Measurements from ENCODE around the gene SLC38A4.

The SLC38A4 gene

DNA sequence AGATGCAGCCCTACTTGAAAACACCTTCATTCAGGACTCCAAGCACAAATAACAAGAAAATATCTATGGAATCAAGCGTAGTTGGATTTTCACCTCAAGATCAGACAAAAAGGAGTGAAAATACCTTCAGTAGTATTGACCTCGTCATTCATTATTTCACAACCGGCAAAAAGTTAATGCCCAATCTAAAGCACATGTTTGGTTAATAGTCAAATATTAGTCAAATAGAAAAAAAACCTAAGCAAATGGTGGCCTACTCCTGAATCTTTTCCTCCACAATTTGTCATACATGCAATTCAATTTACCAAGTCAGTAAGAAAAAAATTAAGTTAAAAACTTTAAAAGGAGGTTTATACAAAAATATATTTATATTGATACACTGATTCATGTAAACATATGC, 50.0 kb downstream of the SLC38A4 start:
- Histone ChIP-seq H3K9me2 (replicated peaks; ENCODE audit: low read depth, low read length) (no peaks in the 10 kb centered on the region), H2AFZ (ENCODE audit: low read length) (no peak overlapping the region), H3K4me1 (ENCODE audit: insufficient read depth, low read length, poor library complexity, severe bottlenecking) (peaks cover 7% of the 10 kb centered on the region), H4K20me1 (ENCODE audit: insufficient read depth, low read length, poor library complexity, severe bottlenecking) (no peaks in the 10 kb centered on the region), H3K4me3 (ENCODE audit: low read length, poor library complexity, severe bottlenecking) (no peak overlapping the region), H3K27me3 (ENCODE audit: insufficient read depth, low read length, poor library complexity, severe bottlenecking) (no peaks in the 10 kb centered on the region), H3K9me3 (ENCODE audit: insufficient read depth, low read depth, low read length) (no peaks in the 10 kb centered on the region), H3K4me2 (ENCODE audit: low read depth, low read length, poor library complexity, severe bottlenecking) (no peak overlapping the region), H3F3A (ENCODE audit: low read depth) (no peaks in the 10 kb centered on the region), H3K79me2 (ENCODE audit: insufficient read depth, low read length) (no peaks in the 10 kb centered on the region), H3K36me3 (ENCODE audit: insufficient read depth, low read length) (no peaks in the 10 kb centered on the region), H3K9ac (ENCODE audit: low read depth, low read length, poor library complexity, severe bottlenecking) (no peak overlapping the region)
- TF ChIP-seq CTCF (conservative IDR thresholded peaks at IDR 0.05; ENCODE audit: low read length), result no peak

GRCh38 chr12:46774322-46774633, 51.5 kb downstream of the SLC38A4 start:
- TF ChIP-seq EZH2phosphoT487 (IDR thresholded peaks at IDR 0.05; ENCODE audit: borderline replicate concordance) (no peak), CTCF (conservative IDR thresholded peaks at IDR 0.05; ENCODE audit: low read length) (no peak)
- no peak overlapping the region for H3K4me2 ChIP-seq (ENCODE audit: low read depth, low read length, poor library complexity, severe bottlenecking)

GRCh38 chr12:46773586-46774321, 52.0 kb downstream of the SLC38A4 start:
- Histone ChIP-seq H3K36me3 (ENCODE audit: insufficient read depth, low read length) (no peaks in the 10 kb centered on the region), H3K9me2 (replicated peaks; ENCODE audit: low read depth, low read length) (no peaks in the 10 kb centered on the region), H3K4me2 (ENCODE audit: low read depth, low read length, poor library complexity, severe bottlenecking) (no peak overlapping the region), H4K20me1 (ENCODE audit: insufficient read depth, low read length, poor library complexity, severe bottlenecking) (no peaks in the 10 kb centered on the region), H3K4me1 (ENCODE audit: insufficient read depth, low read length, poor library complexity, severe bottlenecking) (peaks cover 7% of the 10 kb centered on the region), H3F3A (ENCODE audit: low read depth) (no peaks in the 10 kb centered on the region), H3K9me3 (ENCODE audit: insufficient read depth, low read depth, low read length) (no peaks in the 10 kb centered on the region), H2AFZ (ENCODE audit: low read length) (no peak overlapping the region), H3K4me3 (ENCODE audit: low read length, poor library complexity, severe bottlenecking) (no peak overlapping the region), H3K9ac (ENCODE audit: low read depth, low read length, poor library complexity, severe bottlenecking) (no peak overlapping the region), H3K27me3 (ENCODE audit: insufficient read depth, low read length, poor library complexity, severe bottlenecking) (no peaks in the 10 kb centered on the region), H3K79me2 (ENCODE audit: insufficient read depth, low read length) (no peaks in the 10 kb centered on the region)
- TF ChIP-seq CTCF (conservative IDR thresholded peaks at IDR 0.05; ENCODE audit: low read length) (no peak), EZH2phosphoT487 (IDR thresholded peaks at IDR 0.05; ENCODE audit: borderline replicate concordance) (no peak)

More at GRCh38 chr12:46774322-46774633, 51.5 kb downstream of the SLC38A4 start:
- no peaks in the 10 kb centered on the region for H3K9me3 ChIP-seq (ENCODE audit: insufficient read depth, low read depth, low read length)
- H3K9me2 ChIP-seq (replicated peaks; ENCODE audit: low read depth, low read length), result no peaks in the 10 kb centered on the region
- no peak overlapping the region for H3K9ac ChIP-seq (ENCODE audit: low read depth, low read length, poor library complexity, severe bottlenecking)
- no peaks in the 10 kb centered on the region for H4K20me1 ChIP-seq (ENCODE audit: insufficient read depth, low read length, poor library complexity, severe bottlenecking)
- no peaks in the 10 kb centered on the region for H3K36me3 ChIP-seq (ENCODE audit: insufficient read depth, low read length)
- H3K79me2 ChIP-seq (ENCODE audit: insufficient read depth, low read length), result no peaks in the 10 kb centered on the region
- peaks cover 7% of the 10 kb centered on the region for H3K4me1 ChIP-seq (ENCODE audit: insufficient read depth, low read length, poor library complexity, severe bottlenecking)
- no peak overlapping the region for H2AFZ ChIP-seq (ENCODE audit: low read length)
- no peaks in the 10 kb centered on the region for H3K27me3 ChIP-seq (ENCODE audit: insufficient read depth, low read length, poor library complexity, severe bottlenecking)
- H3F3A ChIP-seq (ENCODE audit: low read depth), result no peaks in the 10 kb centered on the region
- no peak overlapping the region for H3K4me3 ChIP-seq (ENCODE audit: low read length, poor library complexity, severe bottlenecking)
